ENCODE results near the gene AGAP1.
A peak's percentile ranks its signal among the peaks of the same experiment; 100 is the strongest.

The AGAP1 gene

DNA sequence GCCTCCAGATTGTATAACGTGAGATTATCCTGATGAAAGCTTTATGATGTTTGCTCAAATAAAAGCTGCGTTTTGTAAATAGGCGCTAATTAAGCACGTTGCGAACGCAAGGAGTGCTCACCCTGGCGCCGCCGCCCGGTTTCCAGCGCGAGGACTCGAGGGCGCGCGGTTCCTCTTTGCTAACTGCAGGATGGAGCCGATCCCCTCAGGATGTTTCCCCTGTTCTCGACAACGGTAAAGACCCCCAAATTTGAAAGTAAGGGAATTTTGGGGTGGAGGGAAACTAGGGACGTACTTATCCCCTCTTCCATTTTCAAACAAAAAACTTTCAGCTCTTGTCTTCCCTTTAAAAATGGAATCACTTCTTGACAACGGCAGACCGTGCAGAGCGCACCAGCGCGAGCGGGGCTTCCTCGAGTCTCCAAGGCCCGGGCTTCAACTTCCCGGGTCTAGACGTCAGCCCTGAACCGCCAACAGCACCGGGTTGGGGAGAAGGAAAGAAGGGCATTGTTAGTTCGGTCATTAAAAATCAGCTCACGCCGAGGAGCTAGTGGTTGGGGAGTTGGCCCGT lies 675.4 kb downstream of the AGAP1 start:
- in situ Hi-C loops (cut with MboI; ENCODE audit: low pct_unique_long_range_greater_than_20kb, low sequenced_read_pairs): no loop called here
- DNase-seq: no peak

DNA sequence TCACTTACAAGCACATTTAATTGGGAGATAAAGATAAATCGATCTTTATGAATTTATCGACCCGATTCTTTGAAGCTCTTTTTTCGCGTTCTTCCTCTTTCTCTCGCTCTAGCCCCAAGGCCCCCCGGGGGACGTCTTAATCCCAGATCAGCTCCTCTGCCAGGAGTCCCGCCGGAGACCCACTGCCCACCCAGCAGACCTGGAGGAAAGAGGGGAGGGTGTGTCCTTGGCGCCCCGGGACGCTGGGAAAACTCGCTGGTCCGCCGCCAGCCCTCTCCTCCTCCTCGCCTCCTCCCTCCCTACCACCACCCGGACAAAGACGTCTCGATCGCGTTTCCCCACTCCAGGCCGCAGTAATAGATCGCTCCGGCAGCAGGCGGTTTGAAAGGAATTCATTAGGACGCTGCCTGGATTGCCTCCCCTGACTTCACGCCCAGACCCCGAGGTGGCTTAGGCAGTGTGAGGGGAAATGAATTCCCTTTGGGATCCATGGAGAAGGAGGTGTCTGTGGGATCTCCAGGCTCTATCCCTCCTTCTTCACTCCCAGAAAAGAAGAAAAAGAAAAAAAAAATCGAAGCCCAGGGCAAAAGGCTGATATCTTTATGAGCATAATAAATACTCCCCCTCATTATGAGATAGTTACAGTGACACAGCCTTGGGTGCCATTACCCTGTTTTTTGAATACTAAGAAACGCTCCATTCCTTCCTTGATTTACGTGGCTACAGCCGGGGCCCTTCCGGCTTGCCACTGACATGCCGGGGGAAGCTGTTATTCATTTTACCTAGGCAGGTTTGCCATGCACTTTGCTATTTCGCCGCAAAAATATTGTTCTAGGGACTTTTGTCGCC lies 676.1 kb downstream of the AGAP1 start:
- DNase-seq: no peak
- in situ Hi-C loops (cut with MboI; ENCODE audit: low pct_unique_long_range_greater_than_20kb, low sequenced_read_pairs): no loop called here

DNA sequence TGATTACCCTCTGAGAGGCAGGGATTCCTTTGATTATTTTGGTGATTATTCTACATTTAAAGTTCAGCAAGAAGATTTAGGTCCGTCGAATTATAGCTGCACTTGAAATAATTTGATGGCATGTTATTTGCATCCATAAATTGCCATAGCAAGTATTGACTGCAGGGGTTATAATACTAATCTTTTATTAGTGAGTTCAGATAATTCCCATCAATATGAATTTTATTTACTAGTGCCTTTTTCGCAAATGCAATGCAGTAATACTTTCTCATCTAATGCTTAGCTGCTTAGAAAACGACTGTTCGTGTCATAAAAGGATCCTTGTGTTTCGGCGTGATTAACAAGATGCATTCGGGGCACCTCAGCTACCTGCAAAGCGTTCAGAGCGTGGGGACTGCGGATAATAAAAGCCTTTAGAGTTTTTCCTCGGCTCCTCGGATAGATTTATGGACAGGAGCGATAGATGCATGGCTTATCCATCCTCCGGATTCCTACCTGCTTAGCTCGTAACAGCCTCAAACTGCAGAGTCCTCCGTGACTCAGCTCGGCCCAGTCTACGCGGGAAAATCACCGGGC lies 676.8 kb downstream of the AGAP1 start:
- DNase-seq: no peak
- in situ Hi-C loops (cut with MboI; ENCODE audit: low pct_unique_long_range_greater_than_20kb, low sequenced_read_pairs): no loop called here

DNA sequence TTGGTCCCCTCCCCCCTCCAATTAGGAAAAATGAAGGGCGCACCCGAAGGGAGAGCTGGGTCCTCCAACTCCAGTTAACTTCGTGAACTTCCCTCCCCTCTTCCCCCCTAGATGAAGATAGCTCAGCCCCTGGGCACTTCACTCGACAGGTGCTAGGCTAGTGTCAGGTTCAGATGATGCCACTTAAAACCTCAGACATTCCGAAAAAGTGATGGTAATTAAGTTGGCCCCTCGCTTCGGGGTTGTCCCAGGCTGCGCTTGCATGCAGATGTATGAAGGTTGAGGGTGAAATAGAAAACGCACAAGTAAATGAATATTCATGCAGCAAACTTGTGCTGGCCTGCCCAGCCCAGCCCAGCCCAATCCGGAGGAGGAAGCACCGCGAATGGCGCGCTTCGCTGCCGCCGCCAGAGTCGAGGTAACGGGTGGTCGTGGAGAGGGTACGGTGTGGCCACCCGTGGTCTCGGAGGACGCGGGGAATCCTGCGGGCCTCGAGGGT lies 677.4 kb downstream of the AGAP1 start:
- in situ Hi-C loops (cut with MboI; ENCODE audit: low pct_unique_long_range_greater_than_20kb, low sequenced_read_pairs): no loop called here
- DNase-seq: no peak

DNA sequence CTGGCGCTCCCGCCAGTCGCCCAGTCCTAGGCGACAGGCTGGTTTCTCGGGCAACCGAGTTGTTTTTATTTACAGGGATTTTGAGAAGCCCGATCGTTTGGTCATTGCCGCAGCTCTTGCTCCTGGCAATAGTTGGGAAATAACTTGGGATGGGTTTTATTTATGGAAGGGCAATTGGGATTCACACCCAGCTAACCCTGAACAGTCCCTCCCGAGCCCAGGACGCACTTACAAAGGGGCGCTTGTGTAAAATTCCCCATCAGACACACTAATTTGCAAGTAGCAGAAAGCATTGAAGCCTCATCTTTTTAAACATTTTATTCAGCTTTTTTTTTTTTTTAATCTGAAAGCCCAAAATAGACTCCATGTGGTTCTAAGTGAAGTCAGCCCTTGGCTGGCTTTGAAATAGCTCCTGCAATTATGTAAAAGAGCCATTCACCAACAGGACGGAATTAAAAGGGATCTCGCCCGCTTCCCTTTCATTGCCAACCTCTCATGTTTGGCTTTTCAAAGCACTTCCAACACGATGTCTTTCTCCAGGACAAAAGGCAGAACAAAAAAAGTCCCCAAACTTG lies 677.9 kb downstream of the AGAP1 start:
- in situ Hi-C loops (cut with MboI; ENCODE audit: low pct_unique_long_range_greater_than_20kb, low sequenced_read_pairs): no loop called here
- no peak for DNase-seq

GRCh38 chr2:236172255-236173035 lies 678.6 kb downstream of the AGAP1 start:
- in situ Hi-C loops (cut with MboI; ENCODE audit: low pct_unique_long_range_greater_than_20kb, low sequenced_read_pairs): no loop called here
- no peak for DNase-seq

DNA sequence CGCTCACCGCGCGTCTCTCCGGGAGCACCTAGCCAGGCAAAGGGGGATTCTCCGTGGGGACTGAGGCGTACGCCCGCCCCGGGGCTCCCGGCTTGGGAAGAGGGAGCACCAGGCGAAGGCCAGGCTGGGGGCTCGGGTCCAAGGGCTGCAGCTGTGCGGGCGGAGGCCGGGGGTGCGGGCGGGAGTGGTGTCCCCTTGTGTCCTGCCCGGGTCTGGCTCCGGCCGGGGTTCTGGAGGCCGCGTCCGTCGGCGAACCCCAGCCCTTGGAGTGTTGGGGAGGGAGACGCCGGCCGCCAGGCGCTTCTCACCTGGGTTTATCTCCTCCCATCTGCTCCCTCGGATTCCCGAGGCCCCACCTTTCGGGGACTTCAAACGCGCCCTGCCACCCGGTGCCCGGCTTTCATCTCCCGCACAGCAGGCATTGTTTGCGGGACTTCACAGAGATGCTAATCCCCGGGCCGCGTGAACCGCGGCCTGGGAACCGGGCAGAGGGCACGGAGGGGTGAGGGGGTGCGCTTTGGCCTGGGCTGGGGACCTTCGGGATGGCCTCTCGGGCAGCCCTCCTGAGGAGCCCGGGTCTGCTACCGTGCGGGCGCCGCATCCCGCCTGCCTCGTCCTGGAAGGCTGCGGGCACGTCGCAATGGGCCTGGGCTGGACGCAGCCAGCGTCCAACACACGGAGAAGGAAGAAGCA lies 679.3 kb downstream of the AGAP1 start:
- no peak for DNase-seq
- in situ Hi-C loops (cut with MboI; ENCODE audit: low pct_unique_long_range_greater_than_20kb, low sequenced_read_pairs): no loop called here

- in situ Hi-C loops (cut with MboI; ENCODE audit: low pct_unique_long_range_greater_than_20kb, low sequenced_read_pairs): no loop called here
These were observed 680.1 kb downstream of the AGAP1 start for GRCh38 chr2:236173729-236174607.

GRCh38 chr2:236175548-236176150 lies 681.8 kb downstream of the AGAP1 start:
- peak; percentile 59 for DNase-seq
- in situ Hi-C loops (cut with MboI; ENCODE audit: low pct_unique_long_range_greater_than_20kb, low sequenced_read_pairs): no loop called here

More at GRCh38 chr2:236173729-236174607, 680.1 kb downstream of the AGAP1 start:
- DNase-seq: no peak

- in situ Hi-C loops (cut with MboI; ENCODE audit: low pct_unique_long_range_greater_than_20kb, low sequenced_read_pairs): no loop called here
- peak; percentile 39 for DNase-seq
These were observed 682.6 kb downstream of the AGAP1 start for GRCh38 chr2:236176417-236176816.

DNA sequence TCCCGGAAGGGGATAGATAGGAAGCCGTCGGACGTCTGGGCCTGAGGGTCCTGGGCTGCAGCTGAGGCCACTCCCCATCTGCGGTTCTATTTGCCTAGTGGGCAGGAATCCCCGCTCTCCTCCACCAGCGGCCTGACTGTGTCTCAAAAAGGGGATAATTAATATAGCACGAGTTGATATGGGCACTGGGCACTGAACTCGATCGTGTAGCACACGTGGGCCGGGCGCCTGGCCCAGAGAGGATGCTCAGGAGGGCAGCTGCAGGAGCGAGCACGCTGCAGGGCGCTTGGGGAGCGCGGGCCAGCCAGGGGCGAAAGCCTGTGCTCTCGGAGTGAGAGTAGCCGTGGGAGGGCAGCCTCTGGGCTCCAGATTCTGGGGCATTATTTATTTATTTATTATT lies 683.1 kb downstream of the AGAP1 start:
- no peak for DNase-seq
- in situ Hi-C loops (cut with MboI; ENCODE audit: low pct_unique_long_range_greater_than_20kb, low sequenced_read_pairs): no loop called here

GRCh38 chr2:236177604-236177966 lies 683.7 kb downstream of the AGAP1 start:
- DNase-seq: peak; percentile 84
- in situ Hi-C loops (cut with MboI; ENCODE audit: low pct_unique_long_range_greater_than_20kb, low sequenced_read_pairs): no loop called here

DNA sequence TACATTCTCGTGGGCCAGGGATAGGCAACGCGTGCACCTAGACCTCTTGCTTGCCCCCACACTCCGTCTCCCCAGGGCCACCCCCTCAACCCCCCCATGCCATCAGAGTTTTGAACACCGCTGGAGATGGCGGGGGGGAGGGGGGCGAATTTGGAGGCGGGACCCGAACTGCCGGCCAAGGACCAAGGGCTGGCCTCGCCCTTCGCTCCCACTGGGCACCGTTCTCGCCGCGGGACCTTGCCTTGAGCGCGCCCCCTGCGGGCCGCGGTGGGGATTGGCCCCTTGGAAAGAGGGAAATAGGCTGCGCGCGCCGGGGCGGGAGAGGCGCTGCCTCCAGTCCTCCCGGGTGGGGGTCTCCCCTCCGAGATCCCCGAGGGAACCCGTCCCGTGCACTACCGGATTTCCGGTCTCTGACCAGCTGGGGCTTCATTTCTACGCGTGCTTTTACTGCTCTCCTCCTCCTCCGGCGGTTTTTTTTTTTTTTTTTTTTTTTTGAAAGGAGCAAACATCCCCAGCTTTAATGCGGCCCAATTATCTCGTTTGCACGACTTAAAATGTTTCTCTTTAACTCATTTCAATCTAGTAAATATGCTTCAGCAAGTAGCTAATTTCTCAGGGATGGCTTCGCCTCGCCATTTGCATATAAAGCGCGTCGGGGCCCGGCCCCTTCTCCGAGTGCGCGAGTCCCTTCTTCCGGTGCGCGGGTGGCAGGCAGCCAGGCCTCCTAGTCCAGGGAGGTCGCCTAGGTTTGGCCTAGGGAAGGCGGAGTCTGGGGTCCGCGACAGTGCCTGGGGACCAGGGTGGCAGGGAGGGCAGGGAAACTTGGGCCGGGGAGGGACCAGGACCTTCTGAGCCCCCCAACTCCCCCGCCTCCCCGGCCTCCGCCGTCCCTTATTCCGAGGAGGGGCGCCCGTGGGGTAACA lies 684.4 kb downstream of the AGAP1 start:
- in situ Hi-C loops (cut with MboI; ENCODE audit: low pct_unique_long_range_greater_than_20kb, low sequenced_read_pairs): no loop called here
- peak; percentile 86 for DNase-seq

DNA sequence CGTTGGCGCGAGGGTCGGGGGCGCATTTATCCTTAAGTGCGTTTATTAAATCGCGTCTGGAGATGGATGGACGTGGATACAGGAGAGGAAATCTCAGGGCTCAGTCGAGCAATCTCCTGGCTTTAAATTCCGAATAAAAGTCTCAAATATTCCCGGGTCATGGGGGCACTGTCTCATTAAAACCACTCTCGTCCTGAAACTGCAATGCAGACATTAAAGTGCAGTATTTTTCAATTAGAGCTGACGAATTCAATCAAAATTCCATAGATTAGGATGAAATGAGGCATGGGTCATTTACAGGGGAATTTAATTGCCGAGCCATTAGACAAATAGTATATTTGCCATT lies 685.0 kb downstream of the AGAP1 start:
- no peak for DNase-seq
- in situ Hi-C loops (cut with MboI; ENCODE audit: low pct_unique_long_range_greater_than_20kb, low sequenced_read_pairs): no loop called here

GRCh38 chr2:236179236-236180075 lies 685.6 kb downstream of the AGAP1 start:
- no peak for DNase-seq
- in situ Hi-C loops (cut with MboI; ENCODE audit: low pct_unique_long_range_greater_than_20kb, low sequenced_read_pairs): loop anchor here (10.0 kb wide), 1 partner anchor 405 kb away; no protein-coding TSS in a partner anchor

Data from KBM-7 (cell line).